Stomach (tissue), 9 donors: ENCODE measurements around the gene SLAMF9. TPM values are rescaled to one million over a fixed set of nuclear protein-coding genes. Genes with fewer than 3 reads are reported as not detected.

Experiments
- DNase-seq, 2 donors: peaks; one replicate each; pipeline versions ENCODE4 v3.0.0 to v3.0.0-alpha.2; 2013 to 2019
- H3K27ac ChIP-seq, 5 donors: fragments of 200-600 bp in 4 of 5; sonication (generic) in 4 of 5; one replicate each; pipeline ENCODE4 v1.5.1; 2013 to 2019; ENCODE audit warnings: mild to moderate bottlenecking in 1 of 5, moderate library complexity in 1 of 5
- H3K27me3 ChIP-seq, 3 donors: fragments of 200-600 bp; sonication (generic); one replicate each; pipeline ENCODE4 v1.5.1; 2017 to 2019; ENCODE audit warnings: mixed run types in 1 of 3
- H3K36me3 ChIP-seq, 4 donors: fragments of 200-600 bp; sonication (generic); 1 replicate in 3 of 4; 2 replicates in 1 of 4; pipeline ENCODE4 v1.5.1; 2016 to 2019
- H3K4me1 ChIP-seq, 4 donors: fragments of 200-600 bp; sonication (generic); one replicate each; pipeline ENCODE4 v1.5.1; 2016 to 2019
- H3K4me3 ChIP-seq, 4 donors: fragments of 200-600 bp; sonication (generic) in 3 of 4; one replicate each; pipeline ENCODE4 v1.5.1; 2016 to 2019; ENCODE audit warnings: mild to moderate bottlenecking in 1 of 4
- H3K9me3 ChIP-seq, 4 donors: fragments of 200-600 bp; sonication (generic); one replicate each; pipeline ENCODE4 v1.5.1; 2016 to 2019
- EP300 ChIP-seq: sonication (generic); formaldehyde crosslinking; IDR thresholded peaks from one replicate; pipeline ENCODE4 v1.6.1; 2017; ENCODE audit warnings: antibody characterized with exemption
- POLR2A ChIP-seq, 4 donors: fragments of 450-650 bp; IDR thresholded peaks; one replicate each; pipeline ENCODE4 v1.6.1; 2016; ENCODE audit warnings: antibody characterized with exemption in 4 of 4, control low read depth in 2 of 4, mild to moderate bottlenecking in 1 of 4, moderate library complexity in 1 of 4
- POLR2AphosphoS5 ChIP-seq, 3 donors: sonication (generic); formaldehyde crosslinking; IDR thresholded peaks; one replicate each; pipeline ENCODE4 v1.6.1; 2016; ENCODE audit warnings: antibody characterized with exemption in 3 of 3
- WGBS, 5 donors: extraction: QIAGEN DNeasy Blood & Tissue Kit in 3 of 5; methylation state at CpG; one replicate each; pipeline versions ENCODE4 v1.1.5 to v1.1.7; 2013 to 2018; 5-methylcytosine and 5-hydroxymethylcytosine counted together
- intact Hi-C: fragments of 100-400 bp; cut with DNase I; formaldehyde crosslinking; loops from one replicate; pipeline ENCODE4 v1.15.1; 2023; ENCODE audit warnings: low total_unique reads
- polyA plus RNA-seq, 3 donors: library from polyadenylated mRNA; stranded (reverse); fragments of 200-250 nt; gene quantifications; one replicate each; pipeline ENCODE4 v1.2.3, GENCODE V29; 2013
- total RNA-seq, 5 donors: library from RNA; depleted of rRNA; stranded (reverse); fragments of >200 nt; gene quantifications; one replicate each; pipeline versions ENCODE4 v1.1.0 to v1.2.3, GENCODE V29; 2014 to 2016
- TF ChIP-seq, protein P1 (sequence below), 7 experiments: fragments of 450-650 bp in 4 of 7; fragments of 200-600 bp in 3 of 7; sonication (generic) in 3 of 7; IDR thresholded peaks; one replicate each; pipeline ENCODE4 v1.5.1; 2016 to 2019; ENCODE audit warnings: antibody characterized with exemption in 7 of 7, control low read depth in 2 of 7, mild to moderate bottlenecking in 1 of 7
- donor health status: healthy with polysubstance abuse.
- donor health status: Bipolar disorder and iron deficiency.
- donor health status: healthy.

SLAMF9 gene
- total and polyA plus RNA-seq, 8 donors, result 0.87 TPM; not detected in 7

DNA sequence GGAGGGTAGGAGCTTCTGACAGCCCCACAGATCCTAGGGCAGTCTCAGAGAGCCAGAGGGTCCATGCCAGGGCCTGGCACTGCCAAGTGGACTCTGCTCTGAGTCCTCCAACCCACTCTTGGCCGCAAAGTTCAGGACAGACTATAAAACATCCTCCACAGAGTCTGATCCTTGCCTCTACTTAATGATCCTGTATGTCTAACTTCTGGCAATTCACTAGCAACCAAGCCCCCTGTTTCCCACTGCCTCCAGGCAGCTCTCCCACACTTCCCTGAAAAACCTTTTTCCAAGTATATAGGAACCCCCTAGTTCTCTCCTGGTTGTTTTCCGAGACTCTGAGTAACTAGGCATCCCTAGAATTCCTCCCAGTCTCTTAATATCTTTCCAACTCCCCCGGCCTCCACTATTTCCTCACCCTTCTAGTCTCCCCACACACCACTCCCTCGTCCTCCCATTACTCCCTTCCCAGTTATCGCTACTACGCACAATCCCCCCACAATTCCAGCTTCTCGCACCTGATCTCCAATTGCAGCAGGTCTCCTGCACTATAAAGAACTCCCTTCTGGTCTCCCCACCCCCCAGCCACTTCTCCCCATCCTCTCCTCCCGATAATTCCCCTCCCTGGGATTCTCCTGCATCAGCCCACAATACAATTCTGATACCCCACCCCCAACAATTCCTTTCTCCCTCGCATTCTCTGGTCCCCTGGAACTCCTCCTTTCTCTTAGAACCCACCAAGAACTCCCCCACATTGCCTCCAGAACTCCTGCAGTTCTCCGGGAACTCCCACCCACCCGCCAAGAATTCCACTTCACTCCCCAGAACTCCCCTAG, 9.2 kb downstream of the SLAMF9 start:
- TF ChIP-seq, protein P1, sequence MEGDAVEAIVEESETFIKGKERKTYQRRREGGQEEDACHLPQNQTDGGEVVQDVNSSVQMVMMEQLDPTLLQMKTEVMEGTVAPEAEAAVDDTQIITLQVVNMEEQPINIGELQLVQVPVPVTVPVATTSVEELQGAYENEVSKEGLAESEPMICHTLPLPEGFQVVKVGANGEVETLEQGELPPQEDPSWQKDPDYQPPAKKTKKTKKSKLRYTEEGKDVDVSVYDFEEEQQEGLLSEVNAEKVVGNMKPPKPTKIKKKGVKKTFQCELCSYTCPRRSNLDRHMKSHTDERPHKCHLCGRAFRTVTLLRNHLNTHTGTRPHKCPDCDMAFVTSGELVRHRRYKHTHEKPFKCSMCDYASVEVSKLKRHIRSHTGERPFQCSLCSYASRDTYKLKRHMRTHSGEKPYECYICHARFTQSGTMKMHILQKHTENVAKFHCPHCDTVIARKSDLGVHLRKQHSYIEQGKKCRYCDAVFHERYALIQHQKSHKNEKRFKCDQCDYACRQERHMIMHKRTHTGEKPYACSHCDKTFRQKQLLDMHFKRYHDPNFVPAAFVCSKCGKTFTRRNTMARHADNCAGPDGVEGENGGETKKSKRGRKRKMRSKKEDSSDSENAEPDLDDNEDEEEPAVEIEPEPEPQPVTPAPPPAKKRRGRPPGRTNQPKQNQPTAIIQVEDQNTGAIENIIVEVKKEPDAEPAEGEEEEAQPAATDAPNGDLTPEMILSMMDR (IDR thresholded peaks at IDR 0.05), result no peak
- TF ChIP-seq POLR2AphosphoS5 (IDR thresholded peaks at IDR 0.05) (no peak), POLR2A (IDR thresholded peaks at IDR 0.05) (no peak), EP300 (no peak)
- H3K27me3 ChIP-seq, result peaks cover 0 to 51% (median 3%) of the 10 kb centered on the region in 3 donors
- peak overlapping the region; percentile 44 to 57 (median 48) for H3K4me3 ChIP-seq
- 40 to 55% (median 52%) methylated on average over 11 of the region's 11 CpGs for WGBS, 5 donors
- no peaks in the 10 kb centered on the region for H3K9me3 ChIP-seq
- peaks cover 15 to 39% (median 29%) of the 10 kb centered on the region in 4 donors for H3K4me1 ChIP-seq
- peak overlapping the region in 4 of 5 donors; percentile 70 to 82 (median 76) for H3K27ac ChIP-seq
- intact Hi-C loops, result loop anchor here (5.0 kb wide), 1 partner anchor 57 kb away; no protein-coding TSS in a partner anchor
- H3K36me3 ChIP-seq, result no peaks in the 10 kb centered on the region
- peak in 1 of 2 donors; percentile 43 for DNase-seq

DNA sequence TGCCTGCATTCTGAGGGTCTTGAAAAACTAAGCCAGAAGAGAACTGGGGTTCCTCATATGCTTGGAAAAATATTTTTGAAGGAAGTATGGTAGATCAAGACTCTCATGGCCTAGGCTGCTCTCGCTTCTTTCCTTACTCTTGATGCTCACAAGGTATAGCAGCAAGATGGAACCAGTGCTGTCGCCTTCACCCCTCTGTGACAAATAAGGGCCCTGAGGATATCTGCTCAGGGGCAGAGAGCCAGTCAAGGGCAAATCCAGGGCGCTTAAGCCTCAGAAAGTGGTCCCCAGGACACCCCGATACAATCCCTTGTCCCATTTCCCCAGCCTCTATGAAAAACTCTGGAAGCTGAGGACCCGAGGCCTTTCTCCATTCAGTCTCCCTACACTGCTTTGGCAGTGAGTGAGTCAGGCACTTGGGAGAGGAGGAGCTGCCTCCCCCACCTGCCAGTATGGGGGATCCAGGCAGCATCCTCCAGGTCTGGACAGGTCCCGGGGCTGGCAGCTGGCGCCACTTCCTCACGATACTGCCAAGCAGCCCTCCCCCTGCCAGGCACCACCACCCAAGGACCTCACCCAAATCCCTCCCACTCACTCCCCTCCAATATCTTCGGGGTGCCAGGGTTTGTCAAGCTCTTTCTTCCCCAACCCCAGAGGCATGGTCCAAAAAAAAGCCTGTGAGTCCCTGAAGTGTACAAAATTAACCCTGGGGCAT, 10.0 kb downstream of the SLAMF9 start:
- TF ChIP-seq POLR2A (IDR thresholded peaks at IDR 0.05), result no peak
- TF ChIP-seq, protein P1 (IDR thresholded peaks at IDR 0.05), result no peak
- no peak for TF ChIP-seq EP300
- TF ChIP-seq POLR2AphosphoS5 (IDR thresholded peaks at IDR 0.05), result no peak
- 71 to 82% (median 77%) methylated on average over 7 to 9 of the region's 9 CpGs for WGBS, 5 donors

DNA sequence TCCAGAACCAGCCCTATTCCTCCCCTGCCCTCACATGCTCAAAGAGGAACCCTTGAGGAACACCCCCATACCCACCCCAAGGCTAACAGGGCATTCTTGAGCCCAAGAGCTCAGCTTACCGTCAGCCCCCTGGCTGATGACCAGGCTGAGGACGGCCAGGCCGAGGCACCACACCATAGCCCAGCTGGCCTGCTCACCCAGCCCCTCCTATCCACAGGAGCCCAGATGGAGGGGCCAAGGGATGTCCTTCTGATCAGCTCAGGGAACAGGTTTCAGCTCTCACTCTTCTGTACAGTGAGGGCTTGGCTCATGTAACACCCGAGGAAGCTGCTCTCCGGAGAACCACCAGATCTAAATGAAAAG, 10.8 kb downstream of the SLAMF9 start:
- H3K4me3 ChIP-seq, result no peak overlapping the region
- H3K36me3 ChIP-seq, result no peaks in the 10 kb centered on the region
- peak in 1 of 2 donors; percentile 13 for DNase-seq
- 76 to 92% (median 82%) methylated on average over 5 of the region's 5 CpGs for WGBS, 5 donors
- TF ChIP-seq POLR2AphosphoS5 (IDR thresholded peaks at IDR 0.05), result no peak
- TF ChIP-seq EP300, result no peak
- no peak overlapping the region for H3K27ac ChIP-seq
- H3K9me3 ChIP-seq, result no peaks in the 10 kb centered on the region
- H3K4me1 ChIP-seq, result peaks cover 9 to 34% (median 22%) of the 10 kb centered on the region in 4 donors
- intact Hi-C loops, result loop anchor here (5.0 kb wide), 1 partner anchor 59 kb away; no protein-coding TSS in a partner anchor
- peaks cover 0 to 51% (median 3%) of the 10 kb centered on the region in 3 donors for H3K27me3 ChIP-seq

More for the DNA sequence above, 10.0 kb downstream of the SLAMF9 start:
- Histone ChIP-seq H3K4me3 (peak overlapping the region in 1 of 4 donors; percentile 57), H3K9me3 (no peaks in the 10 kb centered on the region), H3K4me1 (peaks cover 9 to 33% (median 23%) of the 10 kb centered on the region in 4 donors), H3K27me3 (peaks cover 0 to 51% (median 3%) of the 10 kb centered on the region in 3 donors), H3K36me3 (no peaks in the 10 kb centered on the region), H3K27ac (peak overlapping the region in 1 of 5 donors; percentile 15)
- intact Hi-C loops, result loop anchor here (5.0 kb wide), 1 partner anchor 58 kb away; no protein-coding TSS in a partner anchor
- peak in 1 of 2 donors; percentile 48 for DNase-seq

DNA sequence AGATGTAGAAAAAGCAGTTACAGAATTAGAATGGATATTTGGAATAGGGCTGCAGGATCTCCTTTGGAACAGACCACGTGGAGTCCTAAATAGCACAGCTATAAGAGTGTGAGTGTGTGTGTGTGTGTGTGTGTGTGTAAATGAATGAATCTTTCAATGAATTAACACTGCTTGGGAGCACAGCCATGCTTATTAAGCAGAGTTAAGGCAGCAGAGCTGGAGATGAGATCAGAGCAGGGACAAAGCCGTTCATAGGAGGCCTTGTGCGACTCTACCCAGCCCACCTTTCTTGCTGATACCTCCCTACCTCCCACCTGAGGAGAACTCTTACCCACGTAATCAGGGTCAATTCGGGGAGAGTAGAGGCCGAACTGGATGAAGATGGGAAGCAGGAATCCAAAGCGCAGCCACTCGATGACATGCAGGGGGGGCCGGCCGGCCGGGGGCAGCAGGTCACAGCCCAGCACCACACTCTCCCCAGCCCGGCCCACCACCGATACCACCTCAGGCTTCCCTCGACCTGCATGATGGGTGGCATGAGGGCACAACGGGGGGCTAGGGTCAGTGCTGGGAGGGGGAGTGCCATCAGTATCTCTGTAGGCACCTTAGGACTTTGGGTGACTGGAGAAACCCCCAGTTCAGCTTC, 11.3 kb downstream of the SLAMF9 start:
- H3K36me3 ChIP-seq, result no peaks in the 10 kb centered on the region
- DNase-seq, result peak in 1 of 2 donors; percentile 24
- H3K27me3 ChIP-seq, result peaks cover 0 to 55% (median 3%) of the 10 kb centered on the region in 3 donors
- peaks cover 9 to 37% (median 25%) of the 10 kb centered on the region in 4 donors for H3K4me1 ChIP-seq
- TF ChIP-seq EP300, result no peak
- no peak for TF ChIP-seq POLR2A (IDR thresholded peaks at IDR 0.05)
- TF ChIP-seq, protein P1 (IDR thresholded peaks at IDR 0.05), result no peak
- TF ChIP-seq POLR2AphosphoS5 (IDR thresholded peaks at IDR 0.05), result no peak
- H3K9me3 ChIP-seq, result no peaks in the 10 kb centered on the region
- intact Hi-C loops, result loop anchor here (5.0 kb wide), 1 partner anchor 60 kb away; no protein-coding TSS in a partner anchor
- no peak overlapping the region for H3K27ac ChIP-seq
- 86 to 91% (median 89%) methylated on average over 15 of the region's 15 CpGs for WGBS, 5 donors
- no peak overlapping the region for H3K4me3 ChIP-seq
